HepG2 (cell line): Measurements from ENCODE around the gene NSUN6. TPM values are rescaled to one million over a fixed set of nuclear protein-coding genes. Genes with fewer than 3 reads are reported as not detected.
"Not testable (repeated sequence)": the region's sequence is repeated elsewhere in the genome, so short reads cannot be mapped to it uniquely, and the experiment has no call there.

Experiments used
- ATM ChIP-seq: fragments of 450-650 bp; IDR thresholded peaks from 2 replicates; pipeline ENCODE4 v1.7.1; 2017; ENCODE audit warnings: mild to moderate bottlenecking, borderline replicate concordance
- CREM ChIP-seq, 2 experiments: sonication (generic) in 1 of 2; formaldehyde crosslinking in 1 of 2; IDR thresholded peaks; 2 replicates each; pipeline versions ENCODE4 v1.4.0 to v1.6.1; 2016 to 2020; ENCODE audit warnings: antibody characterized with exemption in 1 of 2, mild to moderate bottlenecking in 1 of 2, missing genetic modification reagents in 1 of 2
- DPF2 ChIP-seq: sonication (generic); formaldehyde crosslinking; IDR thresholded peaks from 2 replicates; pipeline ENCODE4 v1.4.0; 2020; ENCODE audit warnings: mild to moderate bottlenecking, low read depth, missing genetic modification reagents, borderline replicate concordance
- FOXA1 ChIP-seq, 2 experiments: fragments of 450-650 bp in 1 of 2; sonication (generic) in 1 of 2; formaldehyde crosslinking in 1 of 2; IDR thresholded peaks; 2 replicates each; pipeline versions ENCODE4 v1.4.0 to v1.6.1; 2016 to 2020; ENCODE audit warnings: missing genetic modification reagents in 1 of 2
- GATAD1 ChIP-seq: IDR thresholded peaks from 2 replicates; pipeline ENCODE4 v1.6.1; 2016; ENCODE audit warnings: missing genetic modification reagents, missing compliant biosample characterization
- HNF4G ChIP-seq, 2 experiments: sonication (generic) in 1 of 2; formaldehyde crosslinking in 1 of 2; IDR thresholded peaks; 2 replicates each; pipeline versions ENCODE4 v1.4.0 to v1.6.1; 2011 to 2020; ENCODE audit warnings: borderline replicate concordance in 2 of 2, low read depth in 2 of 2, mild to moderate bottlenecking in 2 of 2, low read length in 1 of 2, missing genetic modification reagents in 1 of 2, moderate library complexity in 1 of 2
- LCORL ChIP-seq, 2 experiments: fragments of 450-650 bp in 1 of 2; sonication (generic) in 1 of 2; formaldehyde crosslinking in 1 of 2; IDR thresholded peaks; 2 replicates each; pipeline versions ENCODE4 v1.5.0 to v1.6.1; 2017 to 2020; ENCODE audit warnings: antibody characterized with exemption in 1 of 2, missing genetic modification reagents in 1 of 2
- MEF2D ChIP-seq: sonication (generic); formaldehyde crosslinking; IDR thresholded peaks from 2 replicates; pipeline ENCODE4 v1.5.1; 2020; ENCODE audit warnings: mild to moderate bottlenecking, missing genetic modification reagents
- MIER3 ChIP-seq: IDR thresholded peaks from 2 replicates; pipeline ENCODE4 v1.6.1; 2016; ENCODE audit warnings: missing compliant biosample characterization, borderline replicate concordance
- PPARG ChIP-seq: conservative IDR thresholded peaks from 2 replicates; pipeline ENCODE4 v1.6.1; 2016; ENCODE audit warnings: missing biosample characterization, missing genetic modification reagents
- SOX13 ChIP-seq, 3 experiments: fragments of 450-650 bp in 1 of 3; sonication (generic) in 1 of 3; formaldehyde crosslinking in 1 of 3; IDR thresholded peaks in 2 of 3; conservative IDR thresholded peaks in 1 of 3; 2 replicates each; pipeline versions ENCODE4 v1.5.0 to v1.6.1; 2016 to 2020; ENCODE audit warnings: antibody characterized with exemption in 1 of 3, mild to moderate bottlenecking in 1 of 3, missing compliant biosample characterization in 1 of 3, missing genetic modification reagents in 1 of 3, moderate library complexity in 1 of 3
- SOX5 ChIP-seq: IDR thresholded peaks from 2 replicates; pipeline ENCODE4 v1.6.1; 2016; ENCODE audit warnings: borderline replicate concordance
- SOX6 ChIP-seq, 2 experiments: fragments of 450-650 bp in 1 of 2; sonication (generic) in 1 of 2; formaldehyde crosslinking in 1 of 2; IDR thresholded peaks; 2 replicates each; pipeline versions ENCODE4 v1.4.0 to v1.6.1; 2017 to 2020; ENCODE audit warnings: antibody characterized with exemption in 1 of 2, mild to moderate bottlenecking in 1 of 2, missing genetic modification reagents in 1 of 2
- SP5 ChIP-seq: IDR thresholded peaks from 2 replicates; pipeline ENCODE4 v1.6.1; 2016; ENCODE audit warnings: low read depth, borderline replicate concordance
- TBX3 ChIP-seq: fragments of 450-650 bp; IDR thresholded peaks from 2 replicates; pipeline ENCODE4 v1.6.1; 2017; ENCODE audit warnings: antibody characterized with exemption, mild to moderate bottlenecking, inconsistent platforms, borderline replicate concordance
- ZSCAN9 ChIP-seq: IDR thresholded peaks from 2 replicates; pipeline ENCODE4 v1.6.1; 2016; ENCODE audit warnings: borderline replicate concordance
- polyA plus RNA-seq, 8 experiments: library from polyadenylated mRNA; depleted of rRNA in 3 of 8; stranded (reverse) in 7 of 8; unstranded in 1 of 8; fragments of >200 nt; fragmentation: Illumina TruSeq in 4 of 8; extraction: Trizol in 4 of 8; gene quantifications; 2 replicates each; pipeline versions ENCODE4 v1.2.1 to v1.2.3, GENCODE V29; 2011 to 2016; ENCODE audit warnings: low read depth in 4 of 8, missing spikeins in 1 of 8, mixed read lengths in 1 of 8; ENCODE audit not compliant: insufficient read depth in 1 of 8
- total RNA-seq, 5 experiments: library from RNA; depleted of rRNA; stranded (reverse); fragments of >200 nt; fragmentation: Illumina TruSeq; extraction: Trizol; gene quantifications; 2 replicates each; pipeline ENCODE4 v1.2.3, GENCODE V29; 2016; ENCODE audit warnings: low read depth in 1 of 5
- TF ChIP-seq, protein P1 (sequence below): sonication (generic); formaldehyde crosslinking; conservative IDR thresholded peaks from 2 replicates; pipeline ENCODE4 v1.4.0; 2020; ENCODE audit warnings: mild to moderate bottlenecking, missing genetic modification reagents, moderate library complexity
- TF ChIP-seq, protein P2 (sequence below): sonication (generic); formaldehyde crosslinking; IDR thresholded peaks from 2 replicates; pipeline ENCODE4 v1.4.0; 2020; ENCODE audit warnings: missing genetic modification reagents, mild to moderate bottlenecking, borderline replicate concordance
- TF ChIP-seq, protein P3 (sequence below): sonication (generic); formaldehyde crosslinking; IDR thresholded peaks from 2 replicates; pipeline ENCODE4 v1.4.0; 2020; ENCODE audit warnings: missing genetic modification reagents

NSUN6 gene
- total and polyA plus RNA-seq, 2 of the 13 experiments (the other 11 are each of a cell fraction or from before 2014, with no cell fraction given) = 17.2 to 19.3 TPM

DNA sequence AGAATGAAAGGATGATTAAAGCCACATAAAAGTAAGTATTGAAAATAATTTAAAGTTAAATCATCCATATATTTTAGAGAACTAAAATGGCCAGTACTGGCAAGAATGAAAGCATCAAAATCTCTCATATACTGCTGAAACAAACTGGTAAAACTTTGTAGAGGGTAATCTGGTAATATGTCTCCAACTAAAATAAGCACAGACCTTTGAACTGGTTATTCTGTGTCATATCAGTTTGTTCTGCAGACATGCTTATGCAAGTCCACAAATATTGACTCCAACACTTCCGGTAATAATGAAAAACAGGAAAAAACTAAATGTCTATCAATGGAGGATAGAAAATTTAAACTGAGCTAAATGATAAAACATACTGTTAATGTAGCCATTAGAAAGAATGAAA lies 14.0 kb downstream of the NSUN6 start (continued):
- not testable (repeated sequence) for TF ChIP-seq SOX13 (IDR thresholded peaks at IDR 0.05); FOXA1 (IDR thresholded peaks at IDR 0.05); LCORL (CRISPR knock-in tag; IDR thresholded peaks at IDR 0.05); SOX6 (IDR thresholded peaks at IDR 0.05); CREM (CRISPR knock-in tag; IDR thresholded peaks at IDR 0.05); HNF4G (CRISPR knock-in tag; IDR thresholded peaks at IDR 0.05; ENCODE audit: borderline replicate concordance, low read depth)
- TF ChIP-seq SOX13 (CRISPR knock-in tag; conservative IDR thresholded peaks at IDR 0.05 in 1 of 2, IDR thresholded peaks at IDR 0.05 in 1 of 2) (peak in 1 of 2 experiments; percentile 75; a peak in 2 of 4 replicates), GATAD1 (CRISPR knock-in tag) (peak; percentile 37; the same call in 1 of the 2 replicates), FOXA1 (CRISPR knock-in tag; IDR thresholded peaks at IDR 0.05) (peak; percentile 79), DPF2 (CRISPR knock-in tag) (peak; percentile 71; the same call in 1 of the 2 replicates), SP5 (CRISPR knock-in tag) (0 out of 2 replicates have a peak, but pooled peaks have one; percentile 23), MIER3 (CRISPR knock-in tag) (peak; percentile 57; the same call in 1 of the 2 replicates), PPARG (CRISPR knock-in tag) (peak; percentile 93), ATM (peak; percentile 80; the same call in 1 of the 2 replicates), LCORL (IDR thresholded peaks at IDR 0.05) (peak; percentile 40; the same call in 1 of the 2 replicates), SOX6 (CRISPR knock-in tag; IDR thresholded peaks at IDR 0.05) (peak; percentile 26; the same call in 1 of the 2 replicates), SOX5 (CRISPR knock-in tag) (peak; percentile 76; the same call in 1 of the 2 replicates), CREM (IDR thresholded peaks at IDR 0.05) (peak; percentile 42; the same call in 1 of the 2 replicates), ZSCAN9 (CRISPR knock-in tag) (peak; percentile 76), MEF2D (peak; percentile 88; the same call in 1 of the 2 replicates), HNF4G (IDR thresholded peaks at IDR 0.05; ENCODE audit: borderline replicate concordance, low read depth, low read length) (peak; percentile 64), TBX3 (peak; percentile 52; the same call in 1 of the 2 replicates)
- TF ChIP-seq, protein P1, sequence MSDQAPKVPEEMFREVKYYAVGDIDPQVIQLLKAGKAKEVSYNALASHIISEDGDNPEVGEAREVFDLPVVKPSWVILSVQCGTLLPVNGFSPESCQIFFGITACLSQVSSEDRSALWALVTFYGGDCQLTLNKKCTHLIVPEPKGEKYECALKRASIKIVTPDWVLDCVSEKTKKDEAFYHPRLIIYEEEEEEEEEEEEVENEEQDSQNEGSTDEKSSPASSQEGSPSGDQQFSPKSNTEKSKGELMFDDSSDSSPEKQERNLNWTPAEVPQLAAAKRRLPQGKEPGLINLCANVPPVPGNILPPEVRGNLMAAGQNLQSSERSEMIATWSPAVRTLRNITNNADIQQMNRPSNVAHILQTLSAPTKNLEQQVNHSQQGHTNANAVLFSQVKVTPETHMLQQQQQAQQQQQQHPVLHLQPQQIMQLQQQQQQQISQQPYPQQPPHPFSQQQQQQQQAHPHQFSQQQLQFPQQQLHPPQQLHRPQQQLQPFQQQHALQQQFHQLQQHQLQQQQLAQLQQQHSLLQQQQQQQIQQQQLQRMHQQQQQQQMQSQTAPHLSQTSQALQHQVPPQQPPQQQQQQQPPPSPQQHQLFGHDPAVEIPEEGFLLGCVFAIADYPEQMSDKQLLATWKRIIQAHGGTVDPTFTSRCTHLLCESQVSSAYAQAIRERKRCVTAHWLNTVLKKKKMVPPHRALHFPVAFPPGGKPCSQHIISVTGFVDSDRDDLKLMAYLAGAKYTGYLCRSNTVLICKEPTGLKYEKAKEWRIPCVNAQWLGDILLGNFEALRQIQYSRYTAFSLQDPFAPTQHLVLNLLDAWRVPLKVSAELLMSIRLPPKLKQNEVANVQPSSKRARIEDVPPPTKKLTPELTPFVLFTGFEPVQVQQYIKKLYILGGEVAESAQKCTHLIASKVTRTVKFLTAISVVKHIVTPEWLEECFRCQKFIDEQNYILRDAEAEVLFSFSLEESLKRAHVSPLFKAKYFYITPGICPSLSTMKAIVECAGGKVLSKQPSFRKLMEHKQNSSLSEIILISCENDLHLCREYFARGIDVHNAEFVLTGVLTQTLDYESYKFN = peak; percentile 90
- TF ChIP-seq, protein P2, sequence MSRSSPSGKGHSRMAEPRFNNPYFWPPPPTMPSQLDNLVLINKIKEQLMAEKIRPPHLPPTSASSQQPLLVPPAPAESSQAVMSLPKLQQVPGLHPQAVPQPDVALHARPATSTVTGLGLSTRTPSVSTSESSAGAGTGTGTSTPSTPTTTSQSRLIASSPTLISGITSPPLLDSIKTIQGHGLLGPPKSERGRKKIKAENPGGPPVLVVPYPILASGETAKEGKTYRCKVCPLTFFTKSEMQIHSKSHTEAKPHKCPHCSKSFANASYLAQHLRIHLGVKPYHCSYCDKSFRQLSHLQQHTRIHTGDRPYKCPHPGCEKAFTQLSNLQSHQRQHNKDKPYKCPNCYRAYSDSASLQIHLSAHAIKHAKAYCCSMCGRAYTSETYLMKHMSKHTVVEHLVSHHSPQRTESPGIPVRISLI = peak; percentile 46; the same call in 1 of the 2 replicates
- TF ChIP-seq, protein P3, sequence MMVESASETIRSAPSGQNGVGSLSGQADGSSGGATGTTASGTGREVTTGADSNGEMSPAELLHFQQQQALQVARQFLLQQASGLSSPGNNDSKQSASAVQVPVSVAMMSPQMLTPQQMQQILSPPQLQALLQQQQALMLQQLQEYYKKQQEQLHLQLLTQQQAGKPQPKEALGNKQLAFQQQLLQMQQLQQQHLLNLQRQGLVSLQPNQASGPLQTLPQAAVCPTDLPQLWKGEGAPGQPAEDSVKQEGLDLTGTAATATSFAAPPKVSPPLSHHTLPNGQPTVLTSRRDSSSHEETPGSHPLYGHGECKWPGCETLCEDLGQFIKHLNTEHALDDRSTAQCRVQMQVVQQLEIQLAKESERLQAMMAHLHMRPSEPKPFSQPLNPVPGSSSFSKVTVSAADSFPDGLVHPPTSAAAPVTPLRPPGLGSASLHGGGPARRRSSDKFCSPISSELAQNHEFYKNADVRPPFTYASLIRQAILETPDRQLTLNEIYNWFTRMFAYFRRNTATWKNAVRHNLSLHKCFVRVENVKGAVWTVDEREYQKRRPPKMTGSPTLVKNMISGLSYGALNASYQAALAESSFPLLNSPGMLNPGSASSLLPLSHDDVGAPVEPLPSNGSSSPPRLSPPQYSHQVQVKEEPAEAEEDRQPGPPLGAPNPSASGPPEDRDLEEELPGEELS (CRISPR knock-in tag) = peak; percentile 76
- TF ChIP-seq, all 625 proteins: peak for 78; not testable (repeated sequence) for 547
